ENCODE measurements around the gene ZBTB18. TPM values are rescaled to one million over a fixed set of nuclear protein-coding genes. Genes with fewer than 3 reads are reported as not detected.

ZBTB18 gene
- total RNA-seq, 1 experiment from 2014 or later, result 12.1 TPM

DNA sequence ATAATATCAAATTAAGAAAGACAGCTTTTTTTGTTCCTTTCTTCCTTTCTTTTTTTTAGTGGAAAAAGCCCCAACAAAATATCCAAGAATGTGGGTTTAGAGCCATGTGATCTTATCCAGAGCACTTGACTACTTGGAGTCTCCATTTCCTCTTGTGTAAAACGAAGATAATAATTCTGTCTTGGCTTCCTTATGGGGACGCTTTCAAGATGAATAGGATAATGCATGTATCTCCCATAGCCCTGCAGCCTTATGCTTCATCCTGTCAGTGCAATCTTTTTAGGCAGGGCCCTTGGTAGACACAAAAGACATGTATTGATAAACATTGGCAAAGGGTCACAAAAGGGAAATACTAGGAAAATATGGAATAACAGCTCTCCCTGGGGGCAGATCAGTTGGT is 34.8 kb downstream of the ZBTB18 start:
- no CpG with 5 or more reads among the region's 2 CpGs for WGBS (ENCODE audit: extremely low coverage, insufficient read length, low lambda C conversion rate)
- peaks cover 17 to 18% of the 10 kb centered on the region in 2 experiments for H3K4me1 Mint-ChIP-seq

More for the DNA sequence above, 34.8 kb downstream of the ZBTB18 start:
- H3K27me3 ChIP-seq (ENCODE audit: insufficient read depth, low read length), result peaks cover 2% of the 10 kb centered on the region; the same call in 1 of the 2 replicates
- H4K5ac ChIP-seq (ENCODE audit: insufficient read length, low read depth, low read length), result no peak overlapping the region
- no peaks in the 10 kb centered on the region for H3K23me2 ChIP-seq (ENCODE audit: insufficient read length, low read depth, low read length, poor library complexity, severe bottlenecking)
- H3K27ac Mint-ChIP-seq, result no peak overlapping the region
- no peak overlapping the region for H3T11ph ChIP-seq (ENCODE audit: low read length)
- H3K9ac ChIP-seq (ENCODE audit: extremely low read depth, insufficient read length, low read length), result no peak overlapping the region
- no peak overlapping the region for H4K91ac ChIP-seq (ENCODE audit: insufficient read length, low read depth, low read length)
- no peak overlapping the region for H2BK120ac ChIP-seq (ENCODE audit: low read depth, low read length, poor library complexity, severe bottlenecking)
- H2AK5ac ChIP-seq (ENCODE audit: insufficient read length, low read length), result no peak overlapping the region
- H3K14ac ChIP-seq (ENCODE audit: insufficient read depth, low read length), result no peak overlapping the region
- no peaks in the 10 kb centered on the region for H4K20me1 ChIP-seq (ENCODE audit: control insufficient read depth, insufficient read depth, insufficient read length)
- H2BK15ac ChIP-seq (ENCODE audit: low read depth, low read length), result no peak overlapping the region
- no peak overlapping the region for H3K4me3 Mint-ChIP-seq
- no peak overlapping the region for H2BK12ac ChIP-seq (ENCODE audit: insufficient read length, low read depth, low read length)
- no peak for DNase-seq
- no peak overlapping the region for H3K56ac ChIP-seq (ENCODE audit: insufficient read length, low read depth, low read length)
- H3K79me2 ChIP-seq (ENCODE audit: insufficient read depth, low read length), result no peaks in the 10 kb centered on the region
- H3K4ac ChIP-seq (ENCODE audit: low read depth, low read length), result no peak overlapping the region
- H3K23ac ChIP-seq (ENCODE audit: insufficient read length, low read depth, low read length), result no peak overlapping the region
- no peak for TF ChIP-seq CTCF (conservative IDR thresholded peaks at IDR 0.05)
- H3K4me2 ChIP-seq (ENCODE audit: insufficient read depth, insufficient read length, low read length), result no peak overlapping the region
- no peaks in the 10 kb centered on the region for H3K4me1 ChIP-seq (ENCODE audit: insufficient read depth, low read length)
- no peak overlapping the region for H3K27ac ChIP-seq (ENCODE audit: insufficient read length, low read depth, low read length)
- H3K36me3 Mint-ChIP-seq (ENCODE audit: insufficient read depth in 1 of 3, low read depth in 3 of 3), result no peaks in the 10 kb centered on the region
- H3K9me3 Mint-ChIP-seq, result no peaks in the 10 kb centered on the region; a peak in 3 of 5 replicates
- peaks cover 18% of the 10 kb centered on the region for H3K27me3 Mint-ChIP-seq (ENCODE audit: low read depth)
- no peak overlapping the region for H4K8ac ChIP-seq (replicated peaks; ENCODE audit: insufficient read length, low read depth, low read length)
- H3K79me1 ChIP-seq (ENCODE audit: insufficient read depth, low read depth, low read length, poor library complexity, severe bottlenecking), result no peaks in the 10 kb centered on the region
- H3K9me3 ChIP-seq (ENCODE audit: control insufficient read depth, low read depth, low read length), result no peaks in the 10 kb centered on the region
- no peak overlapping the region for H2BK5ac ChIP-seq (ENCODE audit: insufficient read length, low read length)
- H2BK20ac ChIP-seq (ENCODE audit: low read depth, low read length, poor library complexity, severe bottlenecking), result no peak overlapping the region
- no peak overlapping the region for H3K18ac ChIP-seq (ENCODE audit: insufficient read length, low read depth, low read length)
- H2AFZ ChIP-seq (ENCODE audit: low read length), result no peak overlapping the region

Data from H9 (cell line).